Islet of Langerhans (tissue), 1 donor: ENCODE data around the gene CYP11A1.

Experiments
- FAIRE-seq: peaks from one replicate; lab custom pipeline; 2011; peaks lifted over from hg19 to GRCh38; lab: Jason Lieb, UNC

CYP11A1 gene

GRCh38 chr15:74388363-74388951 lies 21.0 kb upstream of the CYP11A1 start:
- no peak for FAIRE-seq

DNA sequence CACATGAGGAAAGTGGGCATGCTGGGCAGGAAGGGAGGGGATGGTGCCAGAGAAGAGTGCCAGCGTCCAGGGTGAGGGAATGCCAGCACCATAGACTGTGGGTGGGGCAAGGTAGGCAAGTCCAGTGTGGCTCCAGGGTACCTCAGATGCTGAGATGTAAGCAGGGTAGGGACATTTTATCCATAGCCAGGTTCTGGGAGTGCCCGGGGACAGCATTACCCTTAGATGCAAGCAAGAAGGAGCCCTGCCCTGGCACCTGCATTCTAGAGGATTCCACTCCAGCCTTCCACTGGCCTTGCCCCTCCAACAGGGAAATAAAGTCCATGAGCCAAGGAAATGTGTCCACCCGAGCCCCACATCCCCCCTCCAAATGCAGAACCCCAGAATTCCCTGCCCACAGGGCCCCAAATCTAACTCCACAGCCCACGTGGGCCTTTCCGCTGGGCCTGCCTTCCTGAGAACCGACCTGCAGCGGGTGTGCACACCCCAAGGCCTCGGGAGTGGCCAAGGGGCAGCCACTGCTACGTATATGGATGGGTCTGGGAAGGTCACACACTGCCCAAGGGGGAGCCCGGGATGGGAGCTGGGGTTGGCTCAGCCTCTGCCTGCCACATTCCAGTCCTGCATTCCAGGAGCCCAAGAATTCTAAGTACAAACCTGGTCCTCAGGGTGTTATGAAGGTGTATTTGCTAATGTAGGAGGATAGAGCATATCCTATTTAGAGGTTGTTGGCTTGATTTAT lies 20.3 kb upstream of the CYP11A1 start:
- no peak for FAIRE-seq

GRCh38 chr15:74387141-74387541 lies 19.7 kb upstream of the CYP11A1 start:
- FAIRE-seq = no peak

DNA sequence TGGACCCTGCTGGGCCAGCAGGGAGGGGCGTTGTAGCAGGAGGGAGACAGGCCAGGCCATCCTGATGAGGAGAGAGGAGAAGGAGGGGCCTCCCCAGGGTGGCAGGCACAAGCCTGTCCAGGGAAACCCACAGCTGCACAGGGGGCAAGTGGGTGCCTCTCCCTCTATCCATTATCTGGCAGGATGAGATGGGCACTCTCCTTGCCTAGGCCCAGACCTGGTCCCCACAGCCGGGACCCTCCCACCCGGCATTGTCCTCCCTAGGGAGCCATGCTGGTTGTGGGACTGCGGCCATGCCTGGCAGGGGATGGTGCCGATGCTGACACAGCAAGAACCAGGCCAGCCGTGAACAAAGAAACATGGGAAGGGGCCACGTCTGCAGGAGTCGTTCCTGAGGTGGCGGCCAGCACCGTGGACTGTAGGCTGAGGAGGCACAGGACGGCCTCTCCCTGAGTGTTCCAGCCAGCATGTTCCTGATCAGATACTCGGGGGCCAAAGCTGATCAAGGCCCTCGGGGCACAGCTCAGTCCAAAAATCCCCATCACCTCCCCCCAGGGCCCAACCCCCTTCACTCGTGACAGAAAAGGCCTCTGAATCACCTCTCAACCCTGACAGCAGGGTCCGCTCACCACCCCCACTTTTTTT lies 19.2 kb upstream of the CYP11A1 start:
- FAIRE-seq = no peak

- FAIRE-seq = no peak
Measured at GRCh38 chr15:74385733-74386132, 18.3 kb upstream of the CYP11A1 start.

DNA sequence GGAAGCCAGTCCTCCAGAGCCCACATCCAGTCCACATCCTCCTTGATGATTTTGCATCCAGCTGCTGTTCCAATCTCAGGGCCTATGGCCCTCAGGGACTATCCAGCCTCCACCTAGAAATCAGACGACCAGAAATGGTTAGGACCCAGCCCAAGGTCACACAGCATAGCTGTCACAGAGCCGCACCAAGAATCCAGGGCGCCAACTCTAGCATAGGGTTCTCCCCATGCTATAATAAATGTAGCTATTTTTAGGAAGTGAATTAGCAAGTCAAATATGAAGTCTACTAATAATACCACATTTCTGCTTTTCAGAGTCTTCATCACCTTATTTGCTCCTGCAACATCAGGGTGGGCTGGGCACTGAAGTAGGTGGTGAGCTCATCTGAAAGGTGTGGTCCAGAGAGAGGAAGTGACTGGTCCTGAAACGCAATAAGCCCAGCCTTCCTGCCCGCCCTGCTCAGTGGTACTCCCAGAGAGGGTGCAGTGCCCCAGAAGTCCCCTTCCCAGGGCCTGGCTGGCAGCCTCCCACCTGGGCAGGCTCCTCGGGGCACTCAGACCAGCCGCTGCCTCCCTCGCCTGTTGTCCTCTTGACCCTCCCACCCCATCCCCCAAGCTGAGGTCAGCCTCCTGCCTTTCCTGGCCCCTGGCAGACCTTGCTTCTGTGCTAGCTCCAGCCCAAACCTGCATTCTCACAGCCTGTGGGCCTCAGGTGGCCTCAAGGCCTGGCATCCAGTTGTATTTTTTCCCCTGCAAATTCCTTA lies 17.6 kb upstream of the CYP11A1 start:
- FAIRE-seq = no peak

GRCh38 chr15:74384566-74384880 lies 17.1 kb upstream of the CYP11A1 start:
- no peak for FAIRE-seq

- FAIRE-seq = no peak
Measured at GRCh38 chr15:74383695-74384565, 16.5 kb upstream of the CYP11A1 start.

DNA sequence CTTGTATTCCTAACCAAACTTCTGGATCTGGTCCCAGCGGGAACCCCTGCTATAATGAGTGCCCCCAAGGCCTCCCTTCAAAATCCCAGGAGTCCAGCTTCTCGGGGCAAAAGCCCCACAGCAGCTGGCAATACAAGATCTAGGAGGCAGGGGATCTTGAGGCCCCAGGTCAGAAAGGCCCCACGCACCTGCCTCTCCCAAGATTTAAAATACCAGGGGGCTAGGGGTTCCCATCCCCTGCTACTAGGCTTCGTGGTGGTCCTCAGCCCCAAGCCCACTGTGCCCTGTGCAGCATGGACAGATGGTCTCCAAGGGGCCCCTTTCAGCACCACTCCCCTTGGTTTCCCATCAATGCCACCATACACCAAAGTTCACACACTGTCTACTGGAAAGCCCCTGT lies 15.8 kb upstream of the CYP11A1 start:
- no peak for FAIRE-seq

GRCh38 chr15:74382004-74382816 lies 14.8 kb upstream of the CYP11A1 start:
- FAIRE-seq = no peak

- no peak for FAIRE-seq
Measured at GRCh38 chr15:74381481-74381880, 14.0 kb upstream of the CYP11A1 start.

GRCh38 chr15:74381190-74381453 lies 13.7 kb upstream of the CYP11A1 start:
- no peak for FAIRE-seq

GRCh38 chr15:74380361-74381189 lies 13.1 kb upstream of the CYP11A1 start:
- FAIRE-seq = no peak

DNA sequence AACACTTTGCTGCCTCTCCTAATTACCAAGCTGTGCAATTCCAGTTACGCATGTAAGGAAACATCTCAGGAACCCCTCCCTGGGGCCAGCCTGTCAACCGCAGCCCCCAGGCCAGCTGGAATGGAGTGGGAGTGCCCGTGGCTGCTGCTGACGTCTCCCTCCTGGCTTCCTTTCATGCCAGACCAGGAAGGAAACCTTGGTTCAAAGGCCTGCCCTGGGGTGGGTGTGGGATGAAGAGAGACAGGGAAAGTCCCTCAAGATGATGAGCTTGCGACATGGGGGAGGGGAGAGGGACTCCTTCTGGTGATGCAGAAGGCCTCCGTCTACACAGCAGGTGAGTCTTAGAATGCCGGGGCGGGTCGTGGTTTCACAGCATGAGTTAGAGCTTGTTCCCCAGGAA lies 11.4 kb upstream of the CYP11A1 start:
- no peak for FAIRE-seq

DNA sequence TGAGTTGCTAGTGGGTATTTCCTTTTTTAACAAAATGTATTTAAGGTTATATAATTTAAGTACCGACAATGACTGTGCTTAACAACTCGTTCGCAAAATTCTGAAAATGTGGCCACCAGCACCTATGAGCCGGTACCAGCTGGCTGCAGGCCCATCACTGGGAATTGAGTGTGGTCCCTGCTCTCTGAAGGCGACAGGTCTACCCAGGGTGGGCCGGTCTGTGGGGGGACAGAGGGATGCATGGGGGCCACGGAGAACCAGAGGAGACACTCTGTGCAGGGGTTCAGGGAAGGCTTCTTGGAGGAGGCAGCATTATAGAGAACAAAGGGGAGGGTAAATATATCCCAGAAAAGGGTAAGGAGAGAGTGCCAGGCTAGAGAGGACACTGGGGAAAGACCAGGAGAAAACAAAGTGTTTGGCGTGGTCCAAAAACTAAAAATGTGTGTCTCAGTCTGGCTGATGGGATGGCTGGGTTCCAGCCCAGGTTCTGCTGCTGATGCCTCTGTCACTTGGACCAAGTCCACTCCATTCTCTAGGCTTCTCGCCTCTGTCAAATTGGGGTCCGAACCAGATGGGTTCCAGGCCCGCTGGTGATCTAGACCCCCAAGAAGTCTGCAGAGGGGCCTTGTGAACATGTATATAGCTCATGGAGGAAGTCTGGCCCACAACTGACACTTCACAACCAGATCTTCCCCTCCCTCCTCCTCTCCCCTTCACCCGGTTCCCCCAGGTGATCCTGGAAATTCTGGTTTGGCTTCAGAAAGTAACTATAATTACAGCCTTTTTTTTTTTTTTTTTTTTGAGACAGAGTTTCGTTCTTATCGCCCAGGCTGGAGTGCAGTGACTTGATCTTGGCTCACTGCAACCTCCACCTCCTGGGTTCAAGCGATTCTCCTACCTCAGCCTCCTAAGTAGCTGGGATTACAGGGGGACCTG lies 10.7 kb upstream of the CYP11A1 start:
- no peak for FAIRE-seq

- no peak for FAIRE-seq
Measured at GRCh38 chr15:74376825-74377581, 9.6 kb upstream of the CYP11A1 start.

DNA sequence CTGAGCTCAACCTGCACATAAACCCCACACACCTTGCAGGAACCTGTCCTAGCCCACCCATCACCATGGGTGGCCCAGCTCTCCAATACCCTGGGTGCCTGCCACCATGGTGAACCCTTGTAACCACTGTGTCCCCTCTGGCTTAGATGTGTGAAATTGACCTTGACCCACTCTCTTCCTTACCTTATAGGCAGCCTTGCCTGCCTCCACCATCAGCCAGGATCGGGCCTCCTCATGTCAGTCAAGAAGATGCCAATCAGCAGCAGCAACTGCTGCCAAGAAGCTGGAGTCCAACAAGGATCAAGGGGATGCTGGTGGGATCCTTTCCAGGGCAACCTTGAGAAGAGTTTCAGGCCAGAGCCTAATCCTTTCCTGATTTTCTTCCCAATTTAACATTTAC lies 8.8 kb upstream of the CYP11A1 start:
- no peak for FAIRE-seq

DNA sequence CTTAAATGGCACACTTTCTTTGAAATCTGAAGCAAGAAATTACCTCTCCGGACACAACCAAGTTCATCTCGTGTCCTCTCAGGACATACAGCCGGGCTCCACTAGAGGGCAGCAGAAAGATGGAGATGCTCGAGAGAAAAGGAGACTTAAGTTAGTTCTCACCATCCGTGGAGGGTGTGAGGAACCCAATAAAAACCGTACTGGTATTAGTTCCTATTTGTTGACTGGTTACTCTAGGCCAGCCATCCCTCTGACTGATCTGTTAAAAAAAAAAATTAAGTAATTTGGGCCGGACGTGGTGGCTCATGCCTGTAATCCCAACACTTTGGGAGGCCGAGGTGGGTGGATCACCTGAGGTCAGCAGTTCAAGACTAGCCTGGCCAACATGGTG lies 7.9 kb upstream of the CYP11A1 start:
- no peak for FAIRE-seq
